ENCODE results near the gene PGA5.
"Not testable (repeated sequence)": the region's sequence is repeated elsewhere in the genome, so short reads cannot be mapped to it uniquely, and the experiment has no call there.

The PGA5 gene

DNA sequence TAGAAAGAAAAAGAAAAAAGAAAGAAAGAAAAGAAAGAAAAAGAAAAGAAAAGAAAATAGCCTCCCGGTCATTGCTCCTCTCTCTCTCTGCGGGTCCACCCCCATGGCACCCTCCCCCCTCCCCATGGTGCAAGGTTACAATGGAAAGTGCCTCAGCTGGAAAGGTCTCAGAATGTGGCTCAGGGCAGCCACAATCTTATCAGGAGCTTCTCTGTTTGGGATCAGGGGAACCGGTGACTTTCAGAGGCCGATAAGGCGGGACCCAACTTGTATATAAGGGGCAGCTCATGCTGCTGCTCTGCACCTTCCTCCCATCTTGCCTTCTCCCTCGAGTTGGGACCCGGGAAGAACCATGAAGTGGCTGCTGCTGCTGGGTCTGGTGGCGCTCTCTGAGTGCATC lies at the start of gene PGA5:
PGA5 (plus strand) TSS at position 301 of the 400 bp plus-strand sequence; CDS start at position 353, 52 bp downstream.
- DNase-seq = not testable (repeated sequence)

DNA sequence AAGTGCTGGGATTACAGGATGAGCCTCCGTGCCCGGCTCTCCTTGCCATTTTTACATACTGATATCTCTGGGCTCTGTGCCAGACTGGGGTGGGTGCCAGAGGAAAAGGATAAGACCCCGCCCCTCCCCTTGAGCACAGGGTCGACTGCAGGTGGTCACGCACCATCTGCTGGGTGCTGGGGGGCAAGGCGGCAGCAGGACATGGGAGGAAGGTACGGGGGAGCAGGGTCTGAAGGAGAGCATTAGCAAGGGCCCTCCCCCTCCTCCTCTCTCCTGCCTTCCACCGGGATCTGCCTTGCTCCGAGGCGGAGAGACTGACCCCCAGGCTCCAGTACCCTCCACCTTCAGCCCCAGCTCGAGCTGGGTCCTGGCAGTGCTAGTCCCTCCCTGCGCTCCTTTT lies 47.4 kb upstream of the PGA5 start:
- DNase-seq = no peak

DNA sequence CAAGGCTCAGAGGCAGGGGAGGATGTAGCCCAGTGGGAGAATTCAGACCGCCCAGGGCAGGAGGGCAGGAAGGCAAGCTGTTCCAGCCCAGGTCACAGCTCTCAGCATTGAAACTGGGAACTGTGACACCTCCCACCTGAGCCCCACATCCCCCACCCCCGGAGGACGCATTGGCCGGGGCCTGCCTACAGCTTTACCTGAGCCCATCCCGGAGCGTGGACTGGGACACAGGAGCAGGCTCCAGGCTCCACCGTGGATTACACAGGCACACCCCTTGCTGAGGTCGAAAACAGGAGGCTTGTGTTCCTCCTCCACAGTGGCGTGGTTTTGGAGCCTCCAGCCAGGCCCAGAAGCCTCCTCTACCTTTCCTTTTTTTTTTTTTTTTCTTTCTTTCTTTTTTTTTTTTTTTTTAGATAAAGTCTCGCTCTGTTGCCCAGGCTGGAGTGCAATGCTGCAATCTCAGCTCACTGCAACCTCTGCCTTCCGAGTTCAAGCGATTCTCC lies 46.8 kb upstream of the PGA5 start:
- no peak for DNase-seq

DNA sequence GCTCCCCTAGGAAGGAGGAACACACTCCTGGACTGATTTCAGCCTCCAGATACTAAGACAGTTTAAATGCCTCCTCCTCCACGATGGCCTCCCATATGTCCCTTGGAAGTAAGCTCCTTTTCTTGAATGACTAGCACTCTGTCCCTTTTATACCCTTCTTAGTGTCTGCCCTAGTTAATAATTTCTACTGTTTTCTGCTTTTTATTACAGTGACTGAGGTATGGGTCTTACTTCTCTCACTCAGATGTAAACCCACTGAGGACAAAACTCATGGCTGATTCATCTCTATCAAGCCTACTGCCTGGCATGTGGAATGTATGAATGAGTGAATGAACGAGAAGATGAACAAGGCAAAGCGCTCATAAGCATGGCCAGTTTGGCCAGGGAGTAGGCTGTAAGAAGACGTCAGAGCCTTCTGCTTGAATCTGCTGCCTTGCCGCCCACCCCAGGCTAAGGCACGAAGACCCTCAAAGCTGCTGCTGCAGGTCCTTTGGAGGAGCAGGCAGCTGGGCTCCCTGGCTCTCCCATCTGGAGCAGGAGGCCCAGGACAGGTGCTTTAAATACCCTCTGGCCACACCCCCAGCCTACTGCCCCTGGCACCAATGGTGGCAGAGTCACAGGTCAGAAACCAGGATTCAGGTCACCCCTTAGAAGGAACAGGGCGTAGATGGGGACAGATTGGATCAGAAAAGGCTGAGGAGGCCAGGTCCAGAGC lies 45.8 kb upstream of the PGA5 start:
- no peak for DNase-seq

DNA sequence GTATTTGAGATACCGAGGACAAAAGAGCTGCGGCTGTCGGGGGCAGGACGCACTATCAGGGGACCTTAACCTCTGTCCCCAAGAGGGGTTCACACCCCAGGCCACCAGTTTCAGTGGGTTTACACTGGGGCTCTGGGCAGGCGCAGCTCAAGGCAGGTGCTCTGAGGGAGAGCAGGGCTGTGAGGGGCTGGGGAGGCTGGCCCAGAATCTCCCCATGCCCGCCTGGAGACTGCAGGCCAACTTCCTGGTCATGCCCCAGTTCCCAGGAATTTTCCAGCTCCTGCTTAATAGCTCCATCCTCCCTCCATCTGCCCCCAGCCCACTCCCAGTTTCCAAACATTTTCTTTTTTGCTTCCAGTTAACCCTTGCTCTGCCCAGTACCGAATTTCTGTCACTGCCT lies 45.3 kb upstream of the PGA5 start:
- DNase-seq = no peak

DNA sequence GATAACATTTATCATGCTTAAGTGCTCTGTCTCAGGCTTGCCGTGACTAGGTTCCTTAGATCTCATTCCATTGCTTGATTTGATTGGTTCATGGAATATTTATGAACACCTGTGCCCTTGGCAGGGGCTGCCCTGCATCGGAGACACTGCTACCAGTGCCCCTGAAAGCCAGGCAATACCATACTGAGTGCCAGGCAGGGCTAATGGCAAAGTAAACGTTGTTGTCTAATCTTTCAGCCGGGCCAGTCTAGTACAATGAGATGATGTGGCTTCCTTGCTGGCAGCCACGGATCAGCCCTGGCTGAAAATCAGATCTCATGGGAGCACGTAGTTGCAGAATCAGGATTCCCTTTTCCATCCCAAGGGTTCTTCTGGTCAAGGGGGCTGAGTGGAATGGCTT lies 42.6 kb upstream of the PGA5 start:
- DNase-seq = no peak

DNA sequence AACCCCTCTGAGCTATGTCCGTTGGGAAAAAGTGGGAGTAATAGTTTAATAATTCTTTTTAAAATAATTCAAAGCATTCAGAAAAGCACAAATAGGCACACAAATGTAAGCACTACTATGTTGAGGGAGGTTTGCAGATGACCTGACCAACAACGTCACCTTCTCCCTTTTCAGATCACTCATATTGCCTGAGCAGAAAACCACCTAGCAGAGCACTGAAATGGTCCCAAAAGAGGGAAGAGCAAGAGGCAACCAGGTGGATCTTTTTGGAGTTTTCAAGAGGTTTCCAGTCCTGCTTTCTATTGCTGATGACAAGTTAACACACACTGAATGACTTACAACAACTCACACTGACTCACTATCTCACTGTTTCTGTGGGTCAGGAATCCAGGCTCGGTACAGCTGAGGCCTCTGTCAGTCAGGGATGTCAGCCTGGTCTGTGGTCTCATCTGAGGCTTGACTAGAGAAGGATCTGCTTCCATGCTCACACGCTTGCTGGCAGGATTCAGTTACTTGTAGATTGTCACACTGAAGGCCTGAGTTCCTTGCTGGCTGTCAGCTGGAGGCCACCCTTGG lies 41.9 kb upstream of the PGA5 start:
- DNase-seq = no peak

DNA sequence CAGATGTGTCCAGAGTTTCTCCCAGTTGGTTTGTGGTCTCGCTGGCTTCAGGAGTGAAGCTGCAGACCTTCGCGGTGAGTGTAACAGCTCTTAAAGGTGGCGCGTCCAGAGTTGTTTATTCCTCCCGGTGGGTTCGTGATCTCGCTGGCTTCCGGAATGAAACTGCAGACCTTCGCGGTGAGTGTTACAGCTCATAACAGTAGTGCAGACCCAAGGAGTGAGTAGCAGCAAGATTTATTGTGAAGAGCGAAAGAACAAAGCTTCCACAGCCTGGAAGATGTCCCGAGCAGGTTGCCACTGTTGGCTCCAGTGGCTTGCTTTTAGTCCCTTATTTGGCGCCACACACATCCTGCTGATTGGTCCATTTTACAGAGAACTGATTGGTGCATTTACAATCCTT lies 39.5 kb upstream of the PGA5 start:
- no peak for DNase-seq

DNA sequence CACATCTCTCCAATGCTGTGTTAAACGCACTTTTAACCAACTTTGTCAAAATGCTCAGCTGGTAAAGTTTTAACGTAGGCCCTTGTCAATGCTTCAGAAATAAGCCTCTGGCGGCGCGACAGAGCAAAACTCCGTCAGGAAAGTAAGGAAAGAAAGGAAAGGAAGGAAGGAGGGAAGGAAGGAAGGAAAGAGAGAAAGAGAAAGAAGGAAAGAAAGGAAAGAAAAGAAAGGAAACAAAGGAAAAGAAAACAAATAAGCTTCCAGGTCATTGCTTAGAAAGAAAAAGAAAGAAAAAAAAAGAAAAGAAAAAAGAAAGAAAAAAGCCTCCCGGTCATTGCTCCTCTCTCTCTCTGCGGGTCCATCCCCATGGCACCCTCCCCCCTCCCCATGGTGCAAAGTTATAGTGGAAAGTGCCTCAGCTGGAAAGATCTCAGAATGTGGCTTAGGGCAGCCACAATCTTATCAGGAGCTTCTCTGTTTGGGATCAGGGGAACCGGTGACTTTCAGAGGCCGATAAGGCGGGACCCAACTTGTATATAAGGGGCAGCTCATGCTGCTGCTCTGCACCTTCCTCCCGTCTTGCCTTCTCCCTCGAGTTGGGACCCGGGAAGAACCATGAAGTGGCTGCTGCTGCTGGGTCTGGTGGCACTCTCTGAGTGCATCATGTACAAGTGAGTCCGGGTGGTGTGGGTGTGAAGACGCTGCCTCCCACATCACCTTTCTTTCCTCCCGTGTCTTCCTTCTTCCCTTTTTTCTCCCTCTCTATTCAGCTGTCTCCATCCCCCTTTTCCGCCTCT lies 37.8 kb upstream of the PGA5 start, which contains the start of gene PGA3:
PGA3 (plus strand) TSS at position 566 of the 797 bp plus-strand sequence; CDS start at position 616, 50 bp downstream.
- not testable (repeated sequence) for DNase-seq

DNA sequence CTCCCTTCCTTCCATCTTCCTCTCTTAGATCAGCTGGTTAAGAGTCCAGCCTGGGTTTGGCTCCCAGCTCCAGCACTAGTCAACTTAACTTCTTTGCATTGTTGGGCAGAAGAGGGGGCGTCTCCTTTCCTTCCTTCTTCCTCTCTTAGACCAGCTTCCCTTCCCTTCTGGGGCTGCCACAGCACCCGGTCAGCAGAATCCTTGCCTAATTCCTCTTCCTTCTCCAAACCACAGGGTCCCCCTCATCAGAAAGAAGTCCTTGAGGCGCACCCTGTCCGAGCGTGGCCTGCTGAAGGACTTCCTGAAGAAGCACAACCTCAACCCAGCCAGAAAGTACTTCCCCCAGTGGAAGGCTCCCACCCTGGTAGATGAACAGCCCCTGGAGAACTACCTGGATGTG lies 37.1 kb upstream of the PGA5 start:
- not testable (repeated sequence) for DNase-seq

DNA sequence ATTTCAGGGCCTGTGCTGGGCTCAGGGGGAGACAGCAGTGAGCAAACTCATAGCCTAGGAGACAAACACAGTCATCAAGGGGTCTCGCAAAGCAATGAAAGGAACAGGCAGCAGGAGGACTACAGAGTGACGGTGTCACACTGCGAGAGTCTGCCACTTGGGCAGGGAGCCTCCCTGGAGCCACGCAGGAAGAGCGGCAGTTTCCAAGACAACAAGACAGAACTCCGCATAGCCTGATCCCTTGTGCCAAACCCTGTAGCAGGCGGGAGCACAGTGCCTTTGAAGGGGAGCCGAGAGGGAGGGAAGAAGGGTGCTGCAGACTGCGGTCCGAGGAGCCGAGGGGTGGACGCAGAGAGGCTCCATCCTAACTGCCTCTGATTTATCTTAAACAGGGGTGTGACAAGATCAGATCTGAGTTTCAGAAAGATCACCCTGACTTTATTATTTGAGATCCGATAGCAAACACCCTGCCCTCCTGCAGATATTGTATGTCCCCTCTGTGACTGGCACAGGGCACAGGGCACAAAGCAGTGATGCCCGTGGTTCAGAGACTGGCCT lies 36.4 kb upstream of the PGA5 start:
- peak in 9 of 56 donors; percentile 0 to 28 (median 4) for DNase-seq

DNA sequence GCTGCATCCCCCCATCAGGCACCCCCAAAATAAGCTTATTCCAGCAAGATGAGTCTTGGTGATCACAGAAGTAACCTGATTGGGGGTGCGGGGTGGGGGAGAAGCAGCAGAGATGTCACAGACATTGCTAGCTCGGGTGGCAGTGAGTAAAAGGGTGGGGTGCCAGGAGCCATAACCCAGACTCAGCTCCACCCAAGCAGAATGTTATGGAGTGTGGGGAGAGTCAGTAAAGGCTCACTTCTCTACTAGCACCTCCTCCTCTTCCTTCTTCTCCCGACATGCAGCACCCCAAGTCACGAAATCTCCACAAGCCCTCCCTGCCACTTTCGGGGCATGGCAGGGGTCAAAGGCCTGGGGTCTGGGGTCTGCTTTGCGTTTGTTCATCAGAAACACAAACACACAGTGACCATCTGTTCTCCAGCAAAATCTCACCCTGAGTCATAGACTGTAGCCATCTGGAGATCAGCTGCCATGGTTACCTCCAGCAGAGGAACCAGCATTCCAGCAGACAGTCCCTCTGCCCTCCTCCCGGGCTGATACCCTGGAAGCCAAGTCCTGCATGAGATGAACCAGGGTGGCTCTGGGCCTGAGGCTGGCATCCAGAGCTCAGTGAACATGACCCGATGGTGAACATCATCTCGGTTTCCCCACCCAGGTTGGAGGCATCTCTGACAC lies 33.2 kb upstream of the PGA5 start:
- not testable (repeated sequence) for DNase-seq

DNA sequence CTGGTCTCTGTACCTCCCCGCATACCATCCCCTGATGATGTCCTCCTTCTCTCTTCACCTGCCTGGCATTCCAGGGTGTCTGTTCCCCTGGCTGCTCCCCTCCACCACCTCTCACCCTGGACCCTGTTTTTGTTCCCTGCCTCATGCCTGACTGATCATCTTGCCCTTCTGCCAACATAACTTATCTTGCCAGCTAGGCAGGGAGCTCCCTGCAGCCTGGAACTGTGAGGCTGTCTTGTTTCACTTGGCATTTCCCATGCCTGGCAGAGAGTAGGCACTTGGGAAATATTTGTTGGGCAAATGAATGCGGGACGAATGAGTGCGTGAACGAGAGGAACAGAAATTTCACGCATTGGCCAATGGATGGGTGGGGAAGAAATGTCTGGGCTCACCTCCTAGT lies 30.3 kb upstream of the PGA5 start:
- DNase-seq = not testable (repeated sequence)

DNA sequence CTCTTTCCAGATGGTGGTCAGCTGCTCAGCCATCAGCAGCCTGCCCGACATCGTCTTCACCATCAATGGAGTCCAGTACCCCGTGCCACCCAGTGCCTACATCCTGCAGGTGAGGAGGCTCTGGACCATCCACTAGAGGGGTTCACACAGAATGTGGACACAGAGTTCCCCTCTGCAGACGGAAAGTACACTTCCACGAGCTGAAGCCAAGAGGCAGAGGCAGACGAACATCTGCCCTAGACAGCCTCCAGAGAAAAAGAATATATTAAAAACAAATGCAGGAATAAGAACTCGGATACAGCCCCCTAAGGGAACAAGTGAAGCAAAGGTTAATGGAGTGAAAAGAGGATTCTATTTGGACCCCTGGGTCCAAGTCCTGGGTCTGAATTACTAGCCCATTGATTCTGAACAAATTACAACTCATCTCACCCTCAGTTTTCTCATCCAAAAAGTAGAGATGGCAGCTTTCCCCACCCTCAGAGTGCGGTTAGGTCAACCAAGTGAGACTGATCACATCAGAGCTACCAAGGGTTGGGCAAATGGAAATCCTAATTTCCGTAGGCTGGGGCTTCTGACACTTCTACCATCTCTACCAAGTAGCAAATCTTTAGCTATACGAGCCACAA lies 29.5 kb upstream of the PGA5 start:
- not testable (repeated sequence) for DNase-seq

DNA sequence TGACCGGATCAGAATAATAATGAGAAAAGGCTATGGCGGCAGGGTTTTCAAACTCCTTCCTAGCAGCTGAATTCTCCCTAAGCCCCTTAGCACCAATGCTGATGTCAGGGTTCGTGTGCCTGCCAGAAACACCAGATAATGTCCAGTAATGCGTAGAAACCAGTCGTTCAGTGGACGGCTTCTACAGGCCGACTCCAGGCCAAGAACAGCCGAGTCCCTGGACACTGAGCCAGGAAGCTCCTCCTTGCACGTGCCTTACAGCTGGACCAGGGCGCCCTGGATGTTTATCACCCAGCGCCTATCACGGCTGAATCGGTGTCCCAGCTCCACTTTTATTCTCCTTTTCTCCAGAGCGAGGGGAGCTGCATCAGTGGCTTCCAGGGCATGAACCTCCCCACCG lies 28.8 kb upstream of the PGA5 start:
- not testable (repeated sequence) for DNase-seq

DNA sequence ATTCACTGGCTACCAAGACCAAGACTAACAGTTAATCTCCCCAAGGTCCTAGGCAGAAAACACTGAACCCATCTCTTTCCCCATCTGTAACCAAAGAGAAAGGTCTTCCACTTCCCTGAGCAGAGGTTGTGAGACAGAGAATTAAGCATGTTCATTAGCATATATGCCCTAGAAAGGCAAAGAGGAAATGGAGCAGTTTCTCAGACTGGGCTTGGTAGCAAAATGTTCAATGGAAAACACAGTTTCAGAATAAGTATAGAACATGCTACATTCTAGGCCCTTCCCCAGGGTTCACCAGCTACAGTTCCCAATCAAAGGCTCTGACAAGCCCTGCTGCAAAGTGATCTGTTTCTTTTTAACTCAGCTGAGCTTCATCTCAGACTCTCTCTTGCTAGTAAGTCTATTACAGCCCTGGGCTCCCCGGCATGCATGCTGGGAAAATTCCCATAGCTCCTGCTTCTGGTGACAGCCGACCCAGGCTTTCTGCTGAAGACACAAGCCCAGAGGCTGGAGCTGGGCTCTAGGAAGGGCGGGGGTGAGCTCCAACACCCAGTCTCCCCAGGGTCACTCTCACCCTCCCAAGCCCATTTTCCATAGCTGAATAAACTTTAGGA lies 27.2 kb upstream of the PGA5 start:
- DNase-seq = not testable (repeated sequence)

DNA sequence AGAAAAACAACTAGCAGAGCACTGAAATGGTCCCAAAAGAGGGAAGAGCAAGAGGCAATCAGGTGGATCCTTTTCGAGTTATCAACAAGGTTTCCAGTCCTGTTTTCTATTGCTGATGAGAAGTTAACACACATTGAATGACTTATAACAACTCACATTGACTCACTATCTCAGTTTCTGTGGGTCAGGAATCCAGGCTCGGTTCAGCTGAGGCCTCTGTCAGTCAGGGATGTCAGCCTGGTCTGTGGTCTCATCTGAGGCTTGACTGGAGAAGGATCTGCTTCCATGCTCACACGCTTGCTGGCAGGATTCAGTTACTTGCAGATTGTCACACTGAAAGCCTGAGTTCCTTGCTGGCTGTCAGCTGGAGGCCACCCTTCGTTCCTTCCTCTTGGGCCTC lies 22.7 kb upstream of the PGA5 start:
- not testable (repeated sequence) for DNase-seq

DNA sequence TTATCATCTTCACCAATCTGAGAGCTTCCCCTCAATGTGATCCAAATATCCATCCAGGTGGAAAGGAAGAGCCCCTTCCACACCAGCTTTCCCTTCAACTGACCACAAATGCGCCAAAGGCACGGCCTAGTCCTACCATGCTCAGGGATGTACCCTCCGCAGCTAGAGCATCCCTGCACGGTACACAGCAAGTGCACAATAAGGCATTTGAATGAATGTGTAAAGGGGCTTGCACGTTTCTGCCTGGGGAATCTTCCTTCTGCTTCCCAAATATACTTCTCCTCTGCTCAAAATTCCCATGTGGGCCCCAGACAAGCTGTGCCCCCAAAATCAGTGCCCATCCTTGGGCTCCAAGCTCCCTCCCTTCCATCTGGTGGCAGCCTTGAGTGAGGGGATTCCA lies 22.0 kb upstream of the PGA5 start:
- not testable (repeated sequence) for DNase-seq

DNA sequence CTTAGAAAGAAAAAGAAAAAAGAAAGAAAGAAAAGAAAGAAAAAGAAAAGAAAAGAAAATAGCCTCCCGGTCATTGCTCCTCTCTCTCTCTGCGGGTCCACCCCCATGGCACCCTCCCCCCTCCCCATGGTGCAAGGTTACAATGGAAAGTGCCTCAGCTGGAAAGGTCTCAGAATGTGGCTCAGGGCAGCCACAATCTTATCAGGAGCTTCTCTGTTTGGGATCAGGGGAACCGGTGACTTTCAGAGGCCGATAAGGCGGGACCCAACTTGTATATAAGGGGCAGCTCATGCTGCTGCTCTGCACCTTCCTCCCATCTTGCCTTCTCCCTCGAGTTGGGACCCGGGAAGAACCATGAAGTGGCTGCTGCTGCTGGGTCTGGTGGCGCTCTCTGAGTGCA lies 18.9 kb upstream of the PGA5 start, which contains the start of gene PGA4:
PGA4 (plus strand) TSS at position 301 of the 400 bp plus-strand sequence; CDS start at position 355, 54 bp downstream.
- not testable (repeated sequence) for DNase-seq

DNA sequence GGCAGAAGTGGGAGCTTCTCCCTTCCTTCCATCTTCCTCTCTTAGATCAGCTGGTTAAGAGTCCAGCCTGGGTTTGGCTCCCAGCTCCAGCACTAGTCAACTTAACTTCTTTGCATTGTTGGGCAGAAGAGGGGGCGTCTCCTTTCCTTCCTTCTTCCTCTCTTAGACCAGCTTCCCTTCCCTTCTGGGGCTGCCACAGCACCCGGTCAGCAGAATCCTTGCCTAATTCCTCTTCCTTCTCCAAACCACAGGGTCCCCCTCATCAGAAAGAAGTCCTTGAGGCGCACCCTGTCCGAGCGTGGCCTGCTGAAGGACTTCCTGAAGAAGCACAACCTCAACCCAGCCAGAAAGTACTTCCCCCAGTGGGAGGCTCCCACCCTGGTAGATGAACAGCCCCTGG lies 18.3 kb upstream of the PGA5 start:
- DNase-seq = not testable (repeated sequence)

Measured in nucleus accumbens (tissue), 56 donors.